ENCODE data around the gene MAML2. TPM values are rescaled to one million over a fixed set of nuclear protein-coding genes. Genes with fewer than 3 reads are reported as not detected.

Gene MAML2
- total RNA-seq, 4 donors from 2014 or later = 15.9 to 31.9 (median 24.9) TPM

GRCh38 chr11:96035031-96035739 is 307.8 kb downstream of the MAML2 start:
- H3K4me1 ChIP-seq = peaks cover 0 to 31% (median 6%) of the 10 kb centered on the region in 4 donors
- intact Hi-C loops (cut with DNase I; ENCODE audit: low total_unique reads) = no loop called here
- no peak for DNase-seq
- no peak overlapping the region for H3K4me3 ChIP-seq
- in situ Hi-C loops (cut with MboI; ENCODE audit: low pct_ligation_motif_present in 1 of 4, low pct_unique_long_range_greater_than_20kb in 1 of 4, low sequenced_read_pairs in 3 of 4) = no loop called here
- no peak for TF ChIP-seq EP300 (IDR thresholded peaks at IDR 0.05; ENCODE audit: low read depth)
- no peak for TF ChIP-seq CTCF (IDR thresholded peaks at IDR 0.05)
- no peak for TF ChIP-seq POLR2A (IDR thresholded peaks at IDR 0.05)
- TF ChIP-seq POLR2AphosphoS5 (IDR thresholded peaks at IDR 0.05) = no peak
- 73 to 80% methylated on average over 5 of the region's 5 CpGs for WGBS, 2 donors (ENCODE audit: low coverage in 1 of 2)
- no peaks in the 10 kb centered on the region for H3K27me3 ChIP-seq
- H3K9me3 ChIP-seq = no peaks in the 10 kb centered on the region
- H3K27ac ChIP-seq = no peak overlapping the region
- H3K36me3 ChIP-seq = no peaks in the 10 kb centered on the region

GRCh38 chr11:96033599-96033998 is 309.4 kb downstream of the MAML2 start:
- Histone ChIP-seq H3K4me3 (no peak overlapping the region), H3K27me3 (no peaks in the 10 kb centered on the region), H3K4me1 (peaks cover 0 to 31% (median 6%) of the 10 kb centered on the region in 4 donors), H3K27ac (no peak overlapping the region), H3K36me3 (no peaks in the 10 kb centered on the region), H3K9me3 (no peaks in the 10 kb centered on the region)
- in situ Hi-C loops (cut with MboI; ENCODE audit: low pct_ligation_motif_present in 1 of 4, low pct_unique_long_range_greater_than_20kb in 1 of 4, low sequenced_read_pairs in 3 of 4) (no loop called here), intact Hi-C loops (cut with DNase I; ENCODE audit: low total_unique reads) (loop anchor here (5.0 kb wide), 1 partner anchor 521 kb away; no protein-coding TSS in a partner anchor)
- TF ChIP-seq POLR2A (IDR thresholded peaks at IDR 0.05) = no peak
- no peak for TF ChIP-seq CTCF (IDR thresholded peaks at IDR 0.05)
- TF ChIP-seq POLR2AphosphoS5 (IDR thresholded peaks at IDR 0.05) = no peak
- TF ChIP-seq EP300 (IDR thresholded peaks at IDR 0.05; ENCODE audit: low read depth) = no peak
- WGBS, 2 donors (ENCODE audit: low coverage in 1 of 2) = 77 to 89% methylated on average over 3 to 4 of the region's 4 CpGs
- no peak for DNase-seq

GRCh38 chr11:96033095-96033494 is 309.9 kb downstream of the MAML2 start:
- TF ChIP-seq EP300 (IDR thresholded peaks at IDR 0.05; ENCODE audit: low read depth) (no peak), CTCF (IDR thresholded peaks at IDR 0.05) (no peak), POLR2AphosphoS5 (IDR thresholded peaks at IDR 0.05) (no peak), POLR2A (IDR thresholded peaks at IDR 0.05) (no peak)
- in situ Hi-C loops (cut with MboI; ENCODE audit: low pct_ligation_motif_present in 1 of 4, low pct_unique_long_range_greater_than_20kb in 1 of 4, low sequenced_read_pairs in 3 of 4) (no loop called here), intact Hi-C loops (cut with DNase I; ENCODE audit: low total_unique reads) (loop anchor here (5.0 kb wide), 1 partner anchor 521 kb away; no protein-coding TSS in a partner anchor)
- no peaks in the 10 kb centered on the region for H3K36me3 ChIP-seq
- no peak overlapping the region for H3K4me3 ChIP-seq
- no peak overlapping the region for H3K27ac ChIP-seq
- H3K4me1 ChIP-seq = peaks cover 0 to 31% (median 5%) of the 10 kb centered on the region in 4 donors
- H3K27me3 ChIP-seq = no peaks in the 10 kb centered on the region
- no peak for DNase-seq
- no peaks in the 10 kb centered on the region for H3K9me3 ChIP-seq

- Histone ChIP-seq H3K4me1 (peaks cover 0 to 6% (median 0%) of the 10 kb centered on the region in 4 donors), H3K27me3 (no peaks in the 10 kb centered on the region), H3K36me3 (no peaks in the 10 kb centered on the region), H3K4me3 (no peak overlapping the region), H3K9me3 (no peaks in the 10 kb centered on the region), H3K27ac (no peak overlapping the region)
- in situ Hi-C loops (cut with MboI; ENCODE audit: low pct_ligation_motif_present in 1 of 4, low pct_unique_long_range_greater_than_20kb in 1 of 4, low sequenced_read_pairs in 3 of 4) (no loop called here), intact Hi-C loops (cut with DNase I; ENCODE audit: low total_unique reads) (no loop called here)
- no peak for DNase-seq
- TF ChIP-seq CTCF (IDR thresholded peaks at IDR 0.05) = no peak
- TF ChIP-seq EP300 (IDR thresholded peaks at IDR 0.05; ENCODE audit: low read depth) = no peak
- TF ChIP-seq POLR2AphosphoS5 (IDR thresholded peaks at IDR 0.05) = no peak
- TF ChIP-seq POLR2A (IDR thresholded peaks at IDR 0.05) = no peak
These were observed 314.2 kb downstream of the MAML2 start for GRCh38 chr11:96028746-96029145.
